ENCODE results near the gene ATP9B. TPM values are rescaled to one million over a fixed set of nuclear protein-coding genes. Genes with fewer than 3 reads are reported as not detected.

The ATP9B gene
- total RNA-seq, 1 donor from 2014 or later = 12.6 TPM

GRCh38 chr18:79372991-79373390, 303.8 kb downstream of the ATP9B start:
- Histone ChIP-seq H2AFZ (ENCODE audit: low read depth, low read length) (no peak overlapping the region), H3K27me3 (ENCODE audit: insufficient read depth, low read length) (no peaks in the 10 kb centered on the region), H3K4me1 (ENCODE audit: insufficient read depth, low read length) (no peaks in the 10 kb centered on the region), H3K27ac (ENCODE audit: low read depth, low read length) (no peak overlapping the region), H4K20me1 (ENCODE audit: insufficient read depth, low read length) (no peaks in the 10 kb centered on the region), H3K36me3 (ENCODE audit: insufficient read depth, low read length) (no peaks in the 10 kb centered on the region), H3K9me3 (ENCODE audit: insufficient read depth, low read depth, low read length) (no peaks in the 10 kb centered on the region), H3K4me2 (ENCODE audit: low read length) (no peak overlapping the region), H3K4me3 (ENCODE audit: insufficient read depth, low read depth, low read length) (no peak overlapping the region), H3K9ac (ENCODE audit: low read length) (no peak overlapping the region), H3K79me2 (ENCODE audit: insufficient read depth, low read length) (no peaks in the 10 kb centered on the region)
- no peak for DNase-seq (ENCODE audit: low read depth)
- no peak for FAIRE-seq
- Mint-ChIP-seq H3K27ac (ENCODE audit: unreplicated experiment) (no peak overlapping the region), H3K4me1 (ENCODE audit: low read depth, unreplicated experiment) (peaks cover 5% of the 10 kb centered on the region), H3K36me3 (ENCODE audit: low read depth, unreplicated experiment) (peaks cover 5% of the 10 kb centered on the region), H3K27me3 (ENCODE audit: low read depth, unreplicated experiment) (no peaks in the 10 kb centered on the region), H3K9me3 (ENCODE audit: unreplicated experiment) (no peaks in the 10 kb centered on the region), H3K4me3 (ENCODE audit: unreplicated experiment) (no peak overlapping the region)
- TF ChIP-seq EZH2 (IDR thresholded peaks at IDR 0.05; ENCODE audit: insufficient read depth, low read length) (no peak), CTCF (IDR thresholded peaks at IDR 0.05; ENCODE audit: insufficient read depth, low read depth, low read length) (no peak)

- Mint-ChIP-seq H3K27me3 (ENCODE audit: low read depth, unreplicated experiment) (no peaks in the 10 kb centered on the region), H3K4me1 (ENCODE audit: low read depth, unreplicated experiment) (peaks cover 5% of the 10 kb centered on the region), H3K4me3 (ENCODE audit: unreplicated experiment) (no peak overlapping the region), H3K27ac (ENCODE audit: unreplicated experiment) (no peak overlapping the region), H3K9me3 (ENCODE audit: unreplicated experiment) (no peaks in the 10 kb centered on the region), H3K36me3 (ENCODE audit: low read depth, unreplicated experiment) (peaks cover 8% of the 10 kb centered on the region)
- TF ChIP-seq CTCF (IDR thresholded peaks at IDR 0.05; ENCODE audit: insufficient read depth, low read depth, low read length) (no peak), EZH2 (IDR thresholded peaks at IDR 0.05; ENCODE audit: insufficient read depth, low read length) (no peak)
- H3K4me1 ChIP-seq (ENCODE audit: insufficient read depth, low read length) = peaks cover 1% of the 10 kb centered on the region
- H2AFZ ChIP-seq (ENCODE audit: low read depth, low read length) = no peak overlapping the region
- H3K4me2 ChIP-seq (ENCODE audit: low read length) = no peak overlapping the region
- no peak overlapping the region for H3K27ac ChIP-seq (ENCODE audit: low read depth, low read length)
- FAIRE-seq (no peak), DNase-seq (ENCODE audit: low read depth) (no peak)
- no peaks in the 10 kb centered on the region for H3K9me3 ChIP-seq (ENCODE audit: insufficient read depth, low read depth, low read length)
- H4K20me1 ChIP-seq (ENCODE audit: insufficient read depth, low read length) = no peaks in the 10 kb centered on the region
- H3K27me3 ChIP-seq (ENCODE audit: insufficient read depth, low read length) = no peaks in the 10 kb centered on the region
- no peaks in the 10 kb centered on the region for H3K79me2 ChIP-seq (ENCODE audit: insufficient read depth, low read length)
- no peak overlapping the region for H3K4me3 ChIP-seq (ENCODE audit: insufficient read depth, low read depth, low read length)
- no peak overlapping the region for H3K9ac ChIP-seq (ENCODE audit: low read length)
- H3K36me3 ChIP-seq (ENCODE audit: insufficient read depth, low read length) = no peaks in the 10 kb centered on the region
Observed at GRCh38 chr18:79373736-79374135, 304.5 kb downstream of the ATP9B start.

GRCh38 chr18:79374408-79375171, 305.4 kb downstream of the ATP9B start:
- Histone ChIP-seq H4K20me1 (ENCODE audit: insufficient read depth, low read length) (no peaks in the 10 kb centered on the region), H2AFZ (ENCODE audit: low read depth, low read length) (no peak overlapping the region), H3K27ac (ENCODE audit: low read depth, low read length) (no peak overlapping the region), H3K9me3 (ENCODE audit: insufficient read depth, low read depth, low read length) (no peaks in the 10 kb centered on the region), H3K4me3 (ENCODE audit: insufficient read depth, low read depth, low read length) (no peak overlapping the region), H3K79me2 (ENCODE audit: insufficient read depth, low read length) (no peaks in the 10 kb centered on the region), H3K27me3 (ENCODE audit: insufficient read depth, low read length) (no peaks in the 10 kb centered on the region), H3K4me2 (ENCODE audit: low read length) (no peak overlapping the region), H3K36me3 (ENCODE audit: insufficient read depth, low read length) (no peaks in the 10 kb centered on the region), H3K4me1 (ENCODE audit: insufficient read depth, low read length) (peaks cover 3% of the 10 kb centered on the region), H3K9ac (ENCODE audit: low read length) (no peak overlapping the region)
- H3K4me1 Mint-ChIP-seq (ENCODE audit: low read depth, unreplicated experiment) = peaks cover 5% of the 10 kb centered on the region
- FAIRE-seq = no peak
- no peak overlapping the region for H3K4me3 Mint-ChIP-seq (ENCODE audit: unreplicated experiment)
- no peak for TF ChIP-seq CTCF (IDR thresholded peaks at IDR 0.05; ENCODE audit: insufficient read depth, low read depth, low read length)
- no peak for TF ChIP-seq EZH2 (IDR thresholded peaks at IDR 0.05; ENCODE audit: insufficient read depth, low read length)
- peaks cover 6% of the 10 kb centered on the region for H3K36me3 Mint-ChIP-seq (ENCODE audit: low read depth, unreplicated experiment)
- H3K27ac Mint-ChIP-seq (ENCODE audit: unreplicated experiment) = no peak overlapping the region
- H3K9me3 Mint-ChIP-seq (ENCODE audit: unreplicated experiment) = no peaks in the 10 kb centered on the region
- DNase-seq (ENCODE audit: low read depth) = no peak
- no peaks in the 10 kb centered on the region for H3K27me3 Mint-ChIP-seq (ENCODE audit: low read depth, unreplicated experiment)

All from astrocyte (in vitro differentiated cells and primary cell).